H1 (cell line): Measurements from ENCODE around the gene ACTL10. TPM values are rescaled to one million over a fixed set of nuclear protein-coding genes. Genes with fewer than 3 reads are reported as not detected.

Source experiments
- CTCF ChIA-PET: fragments of 300-600 bp; sonication (Branson Sonifier 250); formaldehyde crosslinking; loops from one replicate; lab custom pipeline; 2021; ENCODE audit not compliant: partially characterized antibody; lab: Charles Lee
- POLR2A ChIA-PET: fragments of 300-600 bp; sonication (Branson Sonifier 250); formaldehyde crosslinking; loops from one replicate; lab custom pipeline; 2021; ENCODE audit warnings: inconsistent platforms; ENCODE audit not compliant: partially characterized antibody; lab: Charles Lee
- DNase-seq, 2 experiments: peaks; one replicate each; pipeline versions ENCODE4 v3.0.0 to v3.0.0-alpha.2; 2010 to 2022; ENCODE audit warnings: low spot score in 2 of 2, low read depth in 1 of 2, mixed read lengths in 1 of 2
- FAIRE-seq: peaks from 2 replicates; lab custom pipeline; 2011; peaks lifted over from hg19 to GRCh38; lab: Jason Lieb, UNC
- H2AFZ ChIP-seq: 2 replicates; pipeline ENCODE4 v1.8.1; 2012; ENCODE audit warnings: low read length, inconsistent platforms
- H2AK5ac ChIP-seq: 2 replicates; pipeline ENCODE4 v1.6.1; 2013; ENCODE audit warnings: low read depth, low read length
- H2BK120ac ChIP-seq: replicated peaks from 2 replicates; pipeline ENCODE3; 2013; ENCODE audit warnings: low read depth, low read length, inconsistent platforms
- H2BK12ac ChIP-seq: 2 replicates; pipeline ENCODE4 v1.6.1; 2013; ENCODE audit warnings: low read depth, low read length
- H2BK15ac ChIP-seq: 2 replicates; pipeline ENCODE4 v1.6.1; 2013; ENCODE audit warnings: low read length
- H2BK20ac ChIP-seq: 2 replicates; pipeline ENCODE4 v1.6.1; 2013; ENCODE audit warnings: low read length
- H2BK5ac ChIP-seq: 2 replicates; pipeline ENCODE4 v1.6.1; 2013; ENCODE audit warnings: low read depth, low read length
- H3K14ac ChIP-seq: 2 replicates; pipeline ENCODE4 v1.6.1; 2013; ENCODE audit warnings: inconsistent platforms; ENCODE audit not compliant: insufficient read length
- H3K18ac ChIP-seq: 2 replicates; pipeline ENCODE4 v1.6.1; 2013; ENCODE audit warnings: low read length; ENCODE audit errors: extremely low read depth
- H3K23ac ChIP-seq: 2 replicates; pipeline ENCODE4 v1.6.1; 2013; ENCODE audit warnings: inconsistent platforms; ENCODE audit not compliant: insufficient read length
- H3K23me2 ChIP-seq: 2 replicates; pipeline ENCODE4 v1.6.1; 2013; ENCODE audit warnings: low read depth, low read length
- H3K27ac ChIP-seq: 2 replicates; pipeline ENCODE4 v1.6.1; 2011; ENCODE audit warnings: low read depth, low read length, inconsistent platforms
- H3K27me3 ChIP-seq, 4 experiments: replicated peaks in 1 of 4; 1 replicate in 1 of 4; 2 replicates in 3 of 4; pipeline versions ENCODE4 v1.6.1 to v1.8.1; 2011 to 2013; ENCODE audit warnings: low read length in 3 of 4, mild to moderate bottlenecking in 3 of 4, inconsistent platforms in 2 of 4, mixed read lengths in 2 of 4, moderate library complexity in 1 of 4; ENCODE audit not compliant: control insufficient read depth in 3 of 4, insufficient read depth in 3 of 4; ENCODE audit errors: extremely low read depth in 1 of 4
- H3K36me3 ChIP-seq, 4 experiments: 2 replicates each; pipeline versions ENCODE4 v1.6.1 to v1.8.1; 2011 to 2013; ENCODE audit warnings: mild to moderate bottlenecking in 4 of 4, low read length in 3 of 4, moderate library complexity in 2 of 4, control low read depth in 1 of 4, inconsistent platforms in 1 of 4; ENCODE audit not compliant: insufficient read depth in 4 of 4, control insufficient read depth in 2 of 4
- H3K4ac ChIP-seq: replicated peaks from 2 replicates; pipeline ENCODE3; 2013; ENCODE audit warnings: low read length, low read depth, mixed read lengths, inconsistent platforms; ENCODE audit not compliant: insufficient read length
- H3K4me1 ChIP-seq, 4 experiments: replicated peaks in 1 of 4; 1 replicate in 1 of 4; 2 replicates in 3 of 4; pipeline versions ENCODE4 v1.6.1 to v1.8.1; 2011 to 2013; ENCODE audit warnings: low read length in 3 of 4, inconsistent platforms in 2 of 4, mixed read lengths in 1 of 4; ENCODE audit not compliant: insufficient read depth in 4 of 4, control insufficient read depth in 3 of 4
- H3K4me2 ChIP-seq, 2 experiments: 2 replicates each; pipeline versions ENCODE4 v1.6.1 to v1.8.1; 2011 to 2013; ENCODE audit warnings: low read depth in 2 of 2, low read length in 2 of 2, control low read depth in 1 of 2, inconsistent platforms in 1 of 2, mild to moderate bottlenecking in 1 of 2; ENCODE audit not compliant: insufficient read depth in 1 of 2
- H3K4me3 ChIP-seq, 4 experiments: fragments of 200-600, 300-600 bp in 1 of 4; sonication (generic), shearing (Covaris generic), sonication (Bioruptor Twin) in 1 of 4; 2 replicates each; pipeline versions ENCODE4 v1.5.1 to v1.8.1; 2011 to 2016; ENCODE audit warnings: low read length in 4 of 4, low read depth in 3 of 4, control low read depth in 2 of 4, inconsistent platforms in 2 of 4, mild to moderate bottlenecking in 2 of 4, mixed read lengths in 1 of 4, moderate library complexity in 1 of 4; ENCODE audit not compliant: insufficient read depth in 2 of 4; ENCODE audit errors: extremely low read depth in 1 of 4
- H3K56ac ChIP-seq: replicated peaks from 2 replicates; pipeline ENCODE3; 2013; ENCODE audit warnings: low read depth, mild to moderate bottlenecking, mixed read lengths, low read length, inconsistent platforms; ENCODE audit not compliant: insufficient read length
- H3K79me1 ChIP-seq: 2 replicates; pipeline ENCODE4 v1.6.1; 2013; ENCODE audit warnings: low read depth, low read length, control low read depth
- H3K79me2 ChIP-seq, 2 experiments: 2 replicates each; pipeline versions ENCODE4 v1.6.1 to v1.8.1; 2012 to 2013; ENCODE audit warnings: low read length in 2 of 2, mild to moderate bottlenecking in 2 of 2, inconsistent platforms in 1 of 2; ENCODE audit not compliant: insufficient read depth in 2 of 2, control insufficient read depth in 1 of 2
- H3K9ac ChIP-seq, 4 experiments: replicated peaks in 1 of 4; 1 replicate in 1 of 4; 2 replicates in 3 of 4; pipeline versions ENCODE4 v1.6.1 to v1.8.1; 2011 to 2013; ENCODE audit warnings: low read depth in 3 of 4, low read length in 3 of 4, control low read depth in 2 of 4, mild to moderate bottlenecking in 2 of 4, moderate library complexity in 2 of 4, inconsistent platforms in 1 of 4; ENCODE audit errors: extremely low read depth in 1 of 4
- H3K9me3 ChIP-seq, 2 experiments: 2 replicates each; pipeline versions ENCODE4 v1.6.1 to v1.8.1; 2012 to 2013; ENCODE audit warnings: mild to moderate bottlenecking in 2 of 2, moderate library complexity in 2 of 2, control low read depth in 1 of 2, inconsistent platforms in 1 of 2, low read depth in 1 of 2, low read length in 1 of 2, mixed read lengths in 1 of 2; ENCODE audit not compliant: insufficient read depth in 2 of 2
- H4K20me1 ChIP-seq, 2 experiments: replicated peaks in 1 of 2; 2 replicates each; pipeline versions ENCODE3 to v1.8.1; 2011 to 2013; ENCODE audit warnings: inconsistent platforms in 2 of 2, low read length in 2 of 2, mild to moderate bottlenecking in 1 of 2; ENCODE audit not compliant: insufficient read depth in 2 of 2, control insufficient read depth in 1 of 2
- H4K5ac ChIP-seq: 2 replicates; pipeline ENCODE4 v1.6.1; 2013; ENCODE audit warnings: low read length, low read depth, mixed read lengths, inconsistent platforms; ENCODE audit not compliant: insufficient read length
- H4K8ac ChIP-seq: 2 replicates; pipeline ENCODE4 v1.8.0; 2013; ENCODE audit warnings: mild to moderate bottlenecking, moderate library complexity, low read length, inconsistent platforms; ENCODE audit not compliant: insufficient read depth; ENCODE audit errors: extremely low read depth
- H4K91ac ChIP-seq: replicated peaks from 2 replicates; pipeline ENCODE3; 2013; ENCODE audit warnings: low read length, mixed read lengths, inconsistent platforms; ENCODE audit not compliant: insufficient read length
- SP1 ChIP-seq: IDR thresholded peaks from 2 replicates; pipeline ENCODE4 v1.6.1; 2011; ENCODE audit warnings: low read depth, low read length
- TAF1 ChIP-seq: IDR thresholded peaks from 2 replicates; pipeline ENCODE4 v1.6.1; 2011; ENCODE audit warnings: mild to moderate bottlenecking, low read depth, low read length
- TEAD4 ChIP-seq: IDR thresholded peaks from 2 replicates; pipeline ENCODE4 v1.6.1; 2012; ENCODE audit warnings: low read depth, low read length, inconsistent platforms, mixed read lengths
- WGBS, 2 experiments: shearing (Covaris generic) in 1 of 2; methylation state at CpG; one replicate each; pipeline versions ENCODE4 v1.1.6 to v1.1.7; 2013 to 2015; ENCODE audit warnings: low lambda C conversion rate in 2 of 2, mixed read lengths in 2 of 2, inconsistent platforms in 1 of 2, low coverage in 1 of 2, missing lambda C conversion rate in 1 of 2; ENCODE audit not compliant: insufficient replicate concordance in 2 of 2, insufficient coverage in 1 of 2, insufficient read length in 1 of 2; ENCODE audit errors: extremely low coverage in 1 of 2, missing lambda C conversion rate in 1 of 2; 5-methylcytosine and 5-hydroxymethylcytosine counted together
- polyA plus RNA-seq, 7 experiments: library from polyadenylated mRNA; depleted of rRNA in 3 of 7; stranded (reverse) in 5 of 7; unstranded in 2 of 7; fragments of >200 nt in 5 of 7; fragments of 200-250 nt in 2 of 7; gene quantifications; 1 replicate in 5 of 7; 2 replicates in 1 of 7; 4 replicates in 1 of 7; pipeline versions ENCODE4 v1.2.1 to v1.2.3, GENCODE V29; 2011 to 2013; ENCODE audit warnings: missing spikeins in 2 of 7, mixed read lengths in 2 of 7
- total RNA-seq: library from RNA; stranded (reverse); fragmentation: NEBNext Ultra II Directional; extraction: Animal tissue kit (Norgen Biotek cat#: 25700); gene quantifications from 2 replicates; pipeline ENCODE4 v1.2.1, GENCODE V29; 2021

The ACTL10 gene
- total and polyA plus RNA-seq, 2 of the 8 experiments (the other 6 are each of a cell fraction or from before 2014, with no cell fraction given) = 0.26 TPM; not detected in 1

GRCh38 chr20:33713865-33714367, 47.2 kb downstream of the ACTL10 start:
- Histone ChIP-seq H3K9ac (no peak overlapping the region), H3K4me1 (peaks cover 4 to 9% (median 6%) of the 10 kb centered on the region in 4 experiments), H3K18ac (no peak overlapping the region), H4K5ac (no peak overlapping the region), H3K4me2 (no peak overlapping the region), H3K79me1 (no peaks in the 10 kb centered on the region), H3K14ac (no peak overlapping the region), H2AK5ac (no peak overlapping the region), H2BK120ac (no peak overlapping the region), H2BK20ac (no peak overlapping the region), H3K23ac (no peak overlapping the region), H3K4ac (no peak overlapping the region), H3K56ac (no peak overlapping the region), H4K8ac (no peak overlapping the region; the same call in 1 of the 2 replicates), H2BK15ac (no peak overlapping the region), H3K27ac (no peak overlapping the region), H3K9me3 (no peaks in the 10 kb centered on the region), H4K20me1 (no peaks in the 10 kb centered on the region), H2BK5ac (no peak overlapping the region), H3K79me2 (no peaks in the 10 kb centered on the region), H3K4me3 (no peak overlapping the region), H4K91ac (no peak overlapping the region), H3K23me2 (peaks cover 6% of the 10 kb centered on the region; the same call in 1 of the 2 replicates), H2BK12ac (no peak overlapping the region), H2AFZ (no peak overlapping the region), H3K27me3 (no peaks in the 10 kb centered on the region), H3K36me3 (no peaks in the 10 kb centered on the region; a peak in 1 of 8 replicates)
- no peak for FAIRE-seq
- CTCF ChIA-PET = interaction anchor here (0.6 to 1.2 kb wide), 3 partner anchors 16 to 416 kb away, joined by 3 read pairs; no protein-coding TSS in a partner anchor
- WGBS, 2 experiments = 94% methylated on average over 10 of the region's 10 CpGs; no CpG with 5 or more reads in 1 of the 2 experiments
- POLR2A ChIA-PET = interaction anchor here (1.3 kb wide), 1 partner anchor 29 kb away, joined by 4 read pairs; no protein-coding TSS in a partner anchor
- no peak for DNase-seq
- TF ChIP-seq TEAD4 (no peak), SP1 (no peak), TAF1 (no peak)
